Upper lobe of left lung (tissue), 4 donors: ENCODE measurements around the gene ASIP.

Source experiments
- CTCF ChIP-seq, 6 experiments: fragments of 450-650 bp in 4 of 6; fragments of 200-600 bp in 2 of 6; sonication (generic) in 2 of 6; IDR thresholded peaks; one replicate each; pipeline ENCODE4 v1.5.1; 2016 to 2019; ENCODE audit warnings: antibody characterized with exemption in 6 of 6
- POLR2A ChIP-seq, 4 donors: fragments of 450-650 bp; IDR thresholded peaks; one replicate each; pipeline ENCODE4 v1.5.1; 2016 to 2017; ENCODE audit warnings: antibody characterized with exemption in 4 of 4, mild to moderate bottlenecking in 2 of 4

GRCh38 chr20:34310481-34311117, 69.4 kb downstream of the ASIP start:
- no peak for TF ChIP-seq CTCF (IDR thresholded peaks at IDR 0.05)
- TF ChIP-seq POLR2A (IDR thresholded peaks at IDR 0.05) = no peak
